SK-N-SH treated with all-trans-retinoic acid at 6 μM for 48 hours (cell line): Measurements from ENCODE around the gene PAPPA2.

Experiments
- ISL1 ChIP-seq: fragments of 250-450 bp; sonication (Bioruptor Pico); IDR thresholded peaks from 2 replicates; pipeline ENCODE4 v2.1.2; 2022; ENCODE audit warnings: mild to moderate bottlenecking, moderate library complexity
- TCF4 ChIP-seq: fragments of 250-450 bp; sonication (Bioruptor Pico); IDR thresholded peaks from 2 replicates; pipeline ENCODE4 v1.8.0; 2021; ENCODE audit warnings: mild to moderate bottlenecking, moderate library complexity, borderline replicate concordance
- ZFP30 ChIP-seq: fragments of 450-650 bp; formaldehyde crosslinking; IDR thresholded peaks from 2 replicates; pipeline ENCODE4 v1.5.0; 2022; ENCODE audit warnings: mild to moderate bottlenecking, moderate library complexity

- TF ChIP-seq TCF4 (no peak), ZFP30 (no peak), ISL1 (CRISPR knock-in tag) (no peak)
These were observed 59.4 kb downstream of the PAPPA2 start for GRCh38 chr1:176522310-176522845.
